Measurements from ENCODE around the gene OR6B3.
"Not testable (repeated sequence)": the region's sequence is repeated elsewhere in the genome, so short reads cannot be mapped to it uniquely, and the experiment has no call there.

The OR6B3 gene

DNA sequence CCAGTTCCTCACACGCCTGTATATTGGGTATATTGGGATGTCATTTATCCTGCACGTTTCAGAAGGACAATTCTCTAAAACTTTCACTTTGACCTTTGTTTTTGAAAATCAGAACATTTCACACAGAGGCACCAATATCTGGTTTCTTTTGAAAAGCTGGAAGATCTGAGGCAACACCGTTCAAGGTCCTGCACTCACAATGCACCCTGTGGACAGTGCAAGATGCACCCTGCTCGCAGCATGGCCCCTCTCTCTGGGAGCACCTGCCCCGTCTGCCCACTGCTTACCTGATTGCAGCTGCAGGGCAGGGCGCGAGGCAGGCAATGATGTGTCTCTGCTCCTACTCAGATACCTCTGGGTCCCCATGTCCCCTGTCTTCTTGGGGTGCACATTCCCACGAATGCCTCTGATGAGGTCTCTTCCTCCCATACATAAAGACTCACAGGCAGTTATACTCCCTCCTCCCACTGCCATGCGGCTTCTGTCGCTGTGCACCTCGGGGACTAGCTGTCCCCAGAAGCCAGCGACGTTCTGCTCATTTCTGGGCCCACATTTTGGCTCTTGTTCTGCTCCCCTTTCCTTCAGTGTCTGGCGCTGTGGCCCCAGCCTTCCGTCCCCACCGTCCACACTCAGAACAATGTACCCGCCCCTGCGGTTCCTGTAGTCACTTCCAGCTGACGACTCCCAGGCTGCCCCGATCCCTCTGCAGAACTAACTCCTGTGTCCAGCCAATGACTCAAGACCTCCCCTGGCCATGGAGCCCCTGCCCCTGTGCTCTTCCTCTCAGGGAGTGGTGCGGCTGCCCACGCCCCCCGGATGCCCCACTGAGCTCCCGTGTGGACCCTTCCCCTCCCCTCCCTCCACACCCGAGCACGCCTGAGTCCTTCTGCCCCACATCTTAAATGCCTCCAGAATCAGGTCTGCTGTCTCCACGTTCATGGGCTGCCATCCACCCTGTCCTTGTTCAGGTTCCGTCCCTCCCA is at the start of gene OR6B3:
Gene OR6B3, minus strand, starts transcription at position 349 of the 983 bp plus-strand sequence.
- no peak for FAIRE-seq

DNA sequence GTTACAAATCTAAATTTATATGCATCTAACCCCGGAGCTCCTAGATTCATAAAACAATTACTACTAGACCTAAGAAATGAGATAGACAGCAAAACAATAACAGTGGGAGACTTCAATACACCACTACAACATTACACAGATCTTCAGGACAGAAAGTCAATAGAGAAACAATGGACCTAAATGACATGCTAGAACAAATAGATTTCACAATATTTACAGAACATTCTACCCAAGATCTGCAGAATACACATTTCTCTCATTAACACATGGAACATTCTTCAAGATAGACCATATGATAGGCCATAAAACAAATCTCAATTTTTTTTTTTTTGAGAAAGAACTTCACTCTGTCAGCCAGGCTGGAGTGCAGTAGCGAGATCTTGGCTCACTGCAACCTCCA is 45.0 kb upstream of the OR6B3 start:
- no peak for FAIRE-seq

DNA sequence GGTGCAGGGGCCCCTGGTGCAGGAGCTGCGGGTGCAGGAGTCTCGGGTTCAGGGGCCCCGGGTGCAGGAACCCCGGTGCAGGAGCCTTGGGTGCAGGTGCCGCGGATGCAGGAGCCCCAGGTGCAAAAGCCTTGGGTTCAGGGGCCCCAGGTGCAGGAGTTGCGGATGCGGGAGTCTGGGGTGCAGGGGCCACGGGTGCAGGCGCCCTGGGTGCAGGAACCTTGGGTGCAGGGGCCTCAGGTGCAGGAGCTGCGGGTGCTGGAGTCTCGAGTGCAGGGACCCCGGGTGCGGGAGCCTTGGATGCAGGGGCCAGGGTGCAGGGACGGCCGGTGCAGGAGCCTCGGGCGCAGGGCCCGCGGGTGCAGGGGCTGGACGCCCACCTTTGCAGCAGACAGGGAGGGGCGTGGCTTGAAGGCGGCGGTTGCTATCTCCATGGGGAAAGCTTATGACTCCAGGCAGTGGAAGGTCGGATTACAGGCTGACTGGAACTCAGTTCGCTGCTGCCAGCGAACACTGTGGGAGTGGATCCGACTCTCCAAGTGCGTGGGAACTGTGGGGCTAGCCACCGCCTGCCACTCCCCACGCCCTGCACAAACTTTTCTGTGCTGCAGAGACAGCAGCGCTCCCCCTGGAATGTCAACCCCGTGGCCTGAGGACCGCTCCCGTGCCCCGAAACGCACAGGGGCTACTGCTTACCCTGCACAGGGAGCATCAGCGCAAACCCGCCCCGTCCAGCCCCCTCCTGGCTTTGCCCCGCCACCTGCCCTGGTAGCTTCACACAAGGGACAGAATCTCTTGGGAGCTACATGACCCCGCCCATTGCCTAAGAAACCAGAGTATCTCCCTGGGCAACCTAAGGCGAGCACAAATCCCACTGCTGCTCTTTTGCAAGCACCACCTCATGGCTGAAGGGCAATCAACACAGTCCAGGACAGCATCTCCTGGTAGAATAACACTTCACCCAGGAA is 42.5 kb upstream of the OR6B3 start:
- FAIRE-seq: no peak

DNA sequence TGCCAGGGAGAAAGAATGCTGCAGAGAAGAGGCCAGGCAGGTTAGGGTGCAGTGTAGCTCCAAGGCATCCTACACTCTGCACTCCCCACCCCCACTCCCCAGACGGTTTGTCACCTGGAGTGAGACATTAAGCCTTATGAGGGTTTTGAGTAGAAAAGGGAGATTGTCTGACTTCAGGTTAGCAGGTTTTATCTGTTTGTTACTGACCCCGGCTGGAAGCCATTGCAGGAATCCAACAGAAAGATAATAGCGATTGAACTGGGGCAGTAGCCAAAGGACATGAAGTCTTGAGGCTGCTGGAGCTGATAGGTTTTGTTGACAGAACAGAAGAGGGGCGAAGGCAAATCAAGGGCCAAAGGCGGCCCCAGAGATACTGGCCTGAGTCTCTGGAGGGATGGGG is 36.0 kb upstream of the OR6B3 start:
- no peak for FAIRE-seq

DNA sequence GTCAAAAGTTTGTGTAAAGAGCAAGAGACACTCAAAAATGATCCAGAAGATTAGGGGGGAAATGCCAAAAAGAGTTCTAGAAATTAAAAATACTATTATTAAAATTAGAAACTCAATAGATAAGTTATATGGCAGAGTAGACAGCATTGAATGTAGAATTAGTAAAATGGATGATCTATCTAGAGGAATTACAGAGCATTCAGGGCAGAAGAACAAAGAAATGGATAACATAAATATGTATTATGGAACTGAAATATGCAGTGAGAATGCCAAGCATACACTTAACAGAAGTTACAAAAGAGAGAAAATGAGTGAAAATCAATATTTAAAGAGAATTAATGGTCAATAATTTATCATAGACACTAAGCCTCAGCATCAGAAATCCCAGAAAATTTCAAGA is 33.2 kb upstream of the OR6B3 start:
- no peak for FAIRE-seq

DNA sequence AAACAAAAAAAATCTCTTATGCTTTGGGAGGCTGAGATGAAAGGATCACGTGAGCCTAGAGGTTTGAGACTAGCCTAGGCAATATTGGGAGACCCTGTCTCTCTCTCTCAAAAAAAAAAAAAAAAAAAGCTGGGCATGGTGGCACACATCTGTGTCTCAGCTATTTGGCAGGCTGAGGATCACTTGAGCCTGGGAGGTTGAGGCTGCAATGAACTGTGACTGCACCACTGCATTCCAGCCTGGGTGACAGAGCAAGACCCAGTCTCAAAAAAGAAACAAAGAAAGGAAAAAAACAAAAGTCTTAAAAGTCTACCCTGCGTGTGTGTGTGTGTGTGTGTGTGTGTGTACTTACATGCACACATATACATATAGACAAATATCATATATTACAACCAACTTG is 25.3 kb upstream of the OR6B3 start:
- FAIRE-seq: no peak

DNA sequence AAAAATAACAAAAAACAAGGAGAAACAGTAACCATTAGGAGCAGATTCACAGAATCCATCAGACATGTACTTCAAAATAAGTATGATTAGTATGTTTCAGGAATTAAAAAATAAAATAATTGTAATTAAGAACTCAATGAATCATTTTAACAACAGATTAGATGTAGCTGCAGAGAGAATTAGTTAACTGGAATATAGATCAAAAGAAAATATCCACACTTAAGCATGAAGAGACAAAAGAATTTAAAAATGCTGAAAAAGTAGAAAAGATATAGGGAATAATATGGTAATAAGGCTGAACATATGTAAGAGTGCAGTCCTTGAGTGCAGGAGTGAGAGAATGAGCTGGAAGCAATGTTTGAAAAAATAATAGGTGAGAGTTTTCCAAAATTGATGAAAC is 24.1 kb upstream of the OR6B3 start:
- FAIRE-seq: peak; percentile 46

DNA sequence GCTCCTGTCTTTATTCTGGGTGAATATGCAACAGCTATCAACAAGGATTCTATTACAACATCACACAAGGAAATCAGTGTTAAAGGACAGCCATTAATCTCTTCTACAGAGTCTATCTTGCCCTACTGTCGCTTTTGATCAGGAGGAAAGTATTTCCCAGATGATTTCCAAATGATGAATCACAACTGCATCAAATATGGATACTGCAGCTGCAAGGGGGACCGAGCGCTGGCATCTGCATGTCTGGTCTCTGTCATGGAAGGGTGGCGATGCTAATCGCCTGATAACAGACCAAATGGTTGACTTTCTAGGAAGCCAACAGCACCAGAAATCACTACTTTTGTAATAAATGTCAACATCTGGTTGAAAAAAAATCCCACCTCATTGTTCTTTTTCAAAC is 21.2 kb upstream of the OR6B3 start:
- no peak for FAIRE-seq

DNA sequence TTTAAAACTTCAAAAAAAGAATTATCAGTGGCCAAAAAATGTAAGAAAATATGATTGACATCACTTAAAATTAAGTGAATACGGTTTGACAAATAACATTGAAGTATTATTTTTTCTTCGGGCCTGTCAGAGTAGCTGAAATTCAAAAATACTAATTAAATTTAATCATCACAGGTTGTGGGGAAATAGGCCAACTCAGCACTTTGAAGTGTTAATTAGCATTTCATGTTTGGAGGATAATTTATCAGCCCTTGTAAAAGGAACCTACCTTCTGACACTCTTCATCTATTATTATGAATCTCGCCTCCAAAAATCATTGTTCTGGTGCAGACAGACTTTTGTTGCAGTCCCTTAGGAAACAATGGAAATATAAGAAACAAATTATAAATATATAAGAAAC is 17.6 kb upstream of the OR6B3 start:
- no peak for FAIRE-seq

DNA sequence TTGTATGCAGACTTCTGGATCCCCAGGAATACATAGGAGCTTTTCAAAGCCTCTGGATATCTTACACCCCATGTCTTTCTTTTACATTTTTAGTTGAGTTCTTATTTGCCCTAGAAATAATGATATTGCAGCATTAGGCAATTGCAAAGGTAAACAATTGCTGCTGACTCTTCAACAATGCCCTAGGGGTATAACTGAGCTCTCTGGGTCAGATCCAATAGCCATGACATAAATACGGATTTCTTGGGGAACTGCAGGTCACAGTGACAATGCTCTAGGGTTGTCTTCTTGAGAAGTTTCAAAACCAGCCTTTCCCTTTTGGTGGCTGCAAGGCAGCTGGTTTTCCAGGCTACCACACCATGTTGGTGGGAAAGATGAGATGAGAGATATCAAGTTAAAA is 16.5 kb upstream of the OR6B3 start:
- no peak for FAIRE-seq

DNA sequence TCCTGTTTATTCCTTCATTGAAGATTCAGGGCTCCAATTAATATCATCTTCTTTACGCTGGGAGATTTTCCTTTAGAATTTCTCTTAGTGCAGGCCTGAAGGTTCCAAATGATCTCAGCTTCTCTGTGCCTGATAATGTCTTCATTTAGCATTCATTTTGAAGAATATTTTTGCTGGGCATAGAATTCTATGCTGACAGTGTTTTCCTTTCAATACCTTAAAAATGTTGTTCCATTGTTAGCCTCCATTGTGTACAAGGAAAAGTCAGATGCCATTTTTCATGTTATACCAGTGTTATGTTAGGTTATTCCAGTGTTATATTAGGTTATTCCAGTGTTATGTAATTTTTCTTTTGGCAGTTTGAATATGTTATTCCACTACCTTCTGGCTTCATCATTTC is 14.9 kb upstream of the OR6B3 start:
- no peak for FAIRE-seq

DNA sequence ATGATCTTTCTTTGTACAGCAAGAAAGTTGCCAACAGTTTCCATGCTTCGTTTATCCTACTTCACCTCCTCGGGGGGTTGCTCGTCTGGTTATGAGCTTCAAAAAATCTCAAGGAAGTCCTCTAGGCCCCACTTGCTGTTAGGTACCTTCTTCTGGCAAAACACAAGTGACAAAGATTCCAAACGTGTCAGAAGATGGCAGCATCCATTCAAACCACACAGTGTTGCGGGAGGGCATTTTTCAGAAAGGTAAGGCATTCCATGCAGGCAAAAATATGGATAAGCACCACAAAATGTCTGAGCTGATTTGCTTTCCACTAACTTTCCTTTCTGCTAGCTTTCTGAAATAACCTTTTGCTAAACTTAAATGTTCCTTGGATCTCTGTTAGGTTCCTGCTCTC is 13.2 kb upstream of the OR6B3 start:
- no peak for FAIRE-seq

DNA sequence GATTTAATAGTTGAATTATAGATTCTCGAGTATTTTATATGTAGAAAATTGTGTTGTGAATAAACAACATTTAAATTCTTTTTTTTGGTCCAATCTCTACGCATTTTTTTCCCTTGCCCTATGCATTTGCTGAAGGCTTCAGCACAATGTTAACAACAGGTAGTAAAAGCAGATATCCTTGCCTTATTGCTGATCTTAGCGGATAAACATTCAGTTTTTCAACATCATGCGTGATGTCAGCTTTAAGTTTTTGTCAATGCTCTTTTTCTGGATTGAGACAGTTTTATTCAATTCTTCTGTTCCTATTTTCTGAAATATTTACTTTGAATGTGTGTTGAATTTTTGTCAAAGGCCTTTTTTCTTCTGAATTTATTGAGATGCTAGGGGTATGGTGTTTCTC is 11.6 kb upstream of the OR6B3 start:
- no peak for FAIRE-seq

DNA sequence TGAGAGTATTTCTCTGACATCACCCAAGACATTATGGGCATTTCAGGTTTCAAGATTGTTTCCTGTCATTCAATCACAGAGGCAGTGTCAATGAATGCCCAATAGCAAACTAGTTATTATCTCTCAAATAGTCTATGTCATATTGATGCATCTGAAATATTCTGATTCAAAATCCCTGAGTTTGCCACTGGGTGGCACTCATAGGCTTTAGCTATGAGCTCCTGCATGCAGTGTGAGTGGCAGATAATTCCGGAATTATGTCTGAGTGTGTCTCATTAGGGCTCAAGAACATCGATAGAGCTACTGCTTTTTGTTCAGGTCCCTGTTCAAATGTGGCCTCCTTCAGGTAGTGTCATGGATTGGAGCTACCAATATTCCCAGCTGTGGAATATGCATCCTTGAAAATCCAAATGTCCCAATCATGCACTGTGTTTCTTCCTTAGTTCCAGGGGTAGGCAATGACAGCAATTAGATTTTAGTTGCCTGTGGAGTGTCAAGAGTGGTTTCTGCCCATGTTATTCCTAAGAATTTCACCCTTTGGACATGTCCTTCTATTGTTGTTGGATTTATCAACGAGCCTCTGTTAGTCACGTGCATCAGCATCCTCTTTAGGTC is 7.8 kb upstream of the OR6B3 start:
- peak; percentile 43 for FAIRE-seq

DNA sequence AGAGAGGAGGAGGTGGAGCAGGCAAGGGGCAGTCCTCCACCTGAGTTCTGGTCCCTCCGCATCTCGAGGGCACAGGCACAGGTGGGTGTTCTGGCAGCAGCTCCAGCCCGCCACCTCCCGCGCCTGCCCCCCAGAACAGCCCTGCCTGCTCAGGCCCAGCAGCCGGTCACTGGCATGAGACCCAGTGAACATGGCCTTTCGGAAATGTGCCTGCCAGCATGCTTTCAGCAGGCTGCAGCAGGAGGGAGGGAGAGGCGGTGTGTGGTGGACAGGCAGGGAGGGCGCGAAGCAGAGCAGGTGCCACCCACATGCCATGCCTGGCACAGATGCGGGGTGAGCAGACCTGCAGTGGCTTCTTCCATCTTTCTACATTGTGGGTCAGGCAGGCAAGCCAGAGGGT is 3.4 kb upstream of the OR6B3 start:
- no peak for FAIRE-seq

DNA sequence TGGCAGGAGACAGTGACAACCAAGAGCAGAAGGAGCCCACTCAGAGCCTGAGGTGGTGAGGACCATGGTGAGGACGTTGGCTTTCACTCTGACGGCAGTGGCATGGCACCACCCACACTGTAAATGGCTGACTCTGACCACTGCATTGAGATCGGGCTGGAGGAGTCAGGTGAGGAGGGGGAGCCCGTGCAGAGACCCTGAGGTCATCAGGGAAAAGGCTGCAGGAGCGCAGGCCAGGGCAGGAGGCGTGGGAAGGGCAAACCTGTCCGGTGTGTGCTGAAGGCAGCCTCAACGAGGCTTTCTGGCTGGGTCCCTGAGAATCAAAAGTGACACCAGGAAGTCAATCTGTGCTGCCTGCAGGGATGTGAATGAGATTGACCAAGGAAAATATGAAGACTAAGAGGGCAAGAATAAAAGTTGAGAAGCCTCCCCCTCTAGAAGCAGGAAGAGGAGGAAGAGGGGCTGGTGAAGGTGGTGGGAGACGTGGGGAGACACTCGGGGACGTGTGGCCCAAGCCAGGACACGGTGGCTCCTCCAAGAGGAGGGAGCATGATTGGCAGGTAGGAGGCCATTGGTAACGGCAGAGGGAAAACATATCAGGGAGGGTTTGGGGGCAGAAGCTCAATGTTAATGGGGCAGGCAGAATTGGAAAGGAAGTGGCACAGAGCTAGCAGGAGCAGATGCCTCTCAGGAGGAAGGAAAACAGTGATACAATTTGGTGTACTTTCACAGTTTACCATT is 2.0 kb upstream of the OR6B3 start:
- FAIRE-seq: no peak

DNA sequence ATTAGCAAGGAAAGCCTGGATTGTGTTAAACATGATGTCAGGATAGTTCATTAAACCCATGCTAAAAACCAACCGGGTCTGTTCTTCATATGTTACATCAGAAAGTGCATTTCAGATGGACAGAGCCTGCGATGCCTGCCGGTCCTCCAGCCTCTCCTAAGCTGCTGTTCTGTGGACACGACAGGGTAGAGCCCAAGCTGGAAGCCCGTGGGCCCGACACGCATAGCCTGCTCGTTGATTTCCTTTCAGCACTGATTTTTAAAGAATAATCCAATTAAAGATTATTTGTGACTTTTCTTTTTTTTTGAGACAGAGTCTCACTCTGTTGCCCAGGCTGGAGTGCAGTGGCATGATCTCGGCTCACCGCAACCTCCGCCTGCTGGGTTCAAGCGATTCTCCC is 797 bp downstream of the OR6B3 start:
- no peak for FAIRE-seq

DNA sequence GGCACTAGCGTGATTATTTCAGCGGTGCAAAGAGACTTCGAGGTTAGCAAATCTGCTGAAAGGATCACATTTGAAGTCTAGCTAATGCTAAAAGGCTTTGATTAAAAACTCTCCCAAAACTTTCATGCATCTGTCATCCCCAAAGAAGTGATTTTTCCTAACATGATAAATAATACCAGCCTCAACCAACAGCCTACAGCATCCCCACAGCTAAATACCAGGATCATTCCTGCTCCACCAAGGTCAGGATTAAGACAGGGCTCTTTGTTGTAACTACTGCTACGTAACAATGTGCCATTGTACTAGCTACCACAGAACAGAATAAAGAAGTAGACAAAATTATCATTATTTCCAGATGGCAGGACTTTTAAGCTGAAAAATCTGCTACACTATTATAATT is 1.6 kb downstream of the OR6B3 start:
- no peak for FAIRE-seq

DNA sequence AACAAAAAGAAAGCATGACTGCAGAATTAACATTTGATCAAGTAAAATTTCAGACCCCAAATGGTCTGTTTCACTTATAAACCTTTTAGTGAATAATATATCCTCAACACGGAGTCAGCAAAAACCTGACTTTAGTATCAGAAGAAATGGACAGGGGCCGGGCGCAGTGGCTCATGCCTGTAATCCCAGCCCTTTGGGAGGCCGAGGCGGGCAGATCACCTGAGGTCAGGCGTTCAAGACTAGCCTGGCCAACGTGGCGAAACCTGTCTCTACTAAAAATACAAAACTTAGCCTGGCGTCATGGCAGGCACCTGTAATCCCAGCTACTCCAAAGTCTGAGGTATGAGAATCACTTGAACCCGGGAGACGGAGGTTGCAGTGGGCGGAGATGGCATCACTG is 3.0 kb downstream of the OR6B3 start:
- FAIRE-seq: no peak

DNA sequence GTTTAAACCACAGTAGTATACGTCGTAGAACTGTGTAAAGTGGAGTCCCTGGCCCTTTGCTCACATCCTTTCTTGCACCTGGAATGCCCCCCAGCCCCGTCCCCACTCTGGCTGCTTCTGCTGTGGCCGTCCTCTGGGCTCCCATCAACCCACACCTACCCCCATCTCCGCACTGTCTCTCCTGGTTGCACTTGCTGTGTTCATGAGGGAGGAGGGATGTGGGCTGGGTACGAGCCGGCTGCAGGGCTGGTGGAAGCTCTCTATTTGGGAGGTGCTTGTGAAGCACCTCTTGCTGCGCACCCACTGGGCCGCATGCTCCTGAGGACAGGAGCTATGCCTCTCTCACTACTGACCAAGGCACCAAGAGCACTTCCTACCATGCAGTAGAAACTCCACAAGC is 5.1 kb downstream of the OR6B3 start:
- FAIRE-seq: no peak

DNA sequence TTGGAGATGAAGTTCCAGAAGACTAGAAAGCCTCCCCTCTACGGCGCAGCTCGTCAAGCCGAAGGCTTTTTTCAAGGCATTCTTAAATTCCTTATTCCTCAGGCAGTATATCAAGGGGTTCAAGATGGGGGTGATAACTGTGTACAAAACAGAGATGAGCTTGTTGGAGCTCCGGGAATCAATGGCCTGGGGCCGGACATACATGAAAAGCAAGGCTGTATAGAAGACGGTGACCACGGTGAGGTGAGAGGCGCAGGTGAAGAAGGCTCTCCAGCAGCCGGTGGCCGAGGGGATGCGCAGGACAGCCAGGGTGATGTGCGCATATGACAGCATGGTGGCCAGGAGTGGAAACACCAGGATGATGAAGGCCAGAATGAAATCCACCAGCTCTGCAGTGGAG is 8.2 kb downstream of the OR6B3 start:
- no peak for FAIRE-seq

DNA sequence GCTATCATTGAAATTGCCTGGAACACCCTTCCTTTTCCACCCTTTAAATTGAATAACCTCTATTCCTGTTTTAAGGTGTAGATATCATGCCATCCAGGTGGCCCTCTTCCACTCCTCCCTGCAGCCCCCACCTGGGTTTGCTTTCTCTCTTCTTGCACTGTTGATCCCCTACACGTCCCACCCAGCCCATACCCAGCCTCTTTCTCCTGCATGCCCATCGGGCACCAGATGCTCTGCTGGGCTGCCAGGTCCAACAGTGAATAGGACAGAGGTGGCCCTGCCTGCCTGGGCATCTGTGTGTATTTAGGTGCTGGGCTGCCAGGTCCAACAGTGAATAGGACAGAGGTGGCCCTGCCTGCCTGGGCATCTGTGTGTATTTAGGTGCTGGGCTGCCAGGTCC is 9.2 kb downstream of the OR6B3 start:
- not testable (repeated sequence) for FAIRE-seq
